ENCODE measurements around the gene GET4.

GRCh38 chr7:925601-926000 is 49.2 kb downstream of the GET4 start:
- no peak for TF ChIP-seq CTCF (IDR thresholded peaks at IDR 0.05; ENCODE audit: low read depth, low read length)
- no peak for TF ChIP-seq POLR2A (IDR thresholded peaks at IDR 0.05; ENCODE audit: extremely low read depth, insufficient read length)
- no peak for TF ChIP-seq MYC (IDR thresholded peaks at IDR 0.05; ENCODE audit: low read depth, low read length)
- TF ChIP-seq MAX (IDR thresholded peaks at IDR 0.05; ENCODE audit: low read depth, low read length) = no peak
